NCI-H1436 treated with DMSO at 0.1 percent for 48 hours (cell line): ENCODE measurements around the gene CRTAP.
"Not testable (repeated sequence)": the region's sequence is repeated elsewhere in the genome, so short reads cannot be mapped to it uniquely, and the experiment has no call there.

Experiments used
- DNase-seq: peaks from one replicate; lab custom pipeline; 2025; lab: John Stamatoyannopoulos, UW

The CRTAP gene

DNA sequence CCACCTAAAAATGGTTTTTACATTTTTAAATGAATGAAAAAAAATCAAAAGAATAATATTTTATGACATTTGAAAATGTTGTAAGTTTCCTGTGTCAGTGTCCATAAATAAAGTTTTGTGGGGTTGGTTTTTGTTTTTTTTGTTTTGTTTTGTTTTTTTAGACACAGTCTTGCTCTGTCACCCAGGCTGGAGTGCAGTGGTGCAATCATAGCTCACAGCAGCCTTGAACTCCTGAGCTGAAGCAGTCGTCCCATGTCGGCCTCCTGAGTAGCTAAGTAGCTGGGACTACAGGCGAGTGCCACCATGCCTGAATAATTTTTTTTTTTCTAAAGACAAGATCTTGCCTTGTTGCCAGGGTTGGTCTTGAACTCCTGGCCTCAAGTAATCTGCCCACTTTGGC, 14.1 kb upstream of the CRTAP start:
- DNase-seq: no peak

DNA sequence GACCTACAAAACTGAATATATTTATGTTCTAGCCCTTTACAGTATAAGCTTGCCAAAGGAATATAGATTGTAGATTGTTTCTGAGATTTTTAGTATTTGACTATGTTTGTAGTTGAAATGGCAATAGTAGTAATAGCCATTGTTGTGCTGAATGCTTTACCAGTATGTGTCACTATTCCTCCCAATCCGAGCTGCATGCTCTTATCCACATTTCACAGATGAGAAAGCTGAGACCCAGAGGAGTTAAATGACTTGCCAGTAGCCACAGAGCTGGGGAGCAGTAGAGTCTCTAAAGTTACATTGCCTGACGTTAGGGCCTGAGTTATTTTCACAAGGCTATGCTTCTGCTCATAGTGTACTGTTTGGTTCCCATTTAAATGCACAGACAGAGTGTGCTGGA, 13.6 kb upstream of the CRTAP start:
- no peak for DNase-seq

DNA sequence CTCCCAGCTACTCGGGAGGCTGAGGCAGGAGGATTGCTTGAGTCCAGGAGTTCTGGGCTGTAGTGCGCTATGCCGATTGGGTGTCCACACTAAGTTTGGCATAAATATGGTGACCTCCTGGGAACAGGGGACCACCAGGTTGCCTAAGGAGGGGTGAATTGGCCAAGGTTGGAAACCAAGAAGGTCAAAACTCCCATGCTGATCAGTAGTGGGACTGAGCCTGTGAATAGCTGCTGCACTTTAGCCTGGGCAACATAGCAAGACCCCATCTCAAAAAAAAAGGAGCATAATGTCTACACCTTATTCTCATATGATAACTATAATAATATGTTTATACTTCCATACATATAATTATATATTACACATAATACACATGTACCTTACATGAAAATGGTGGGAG, 10.8 kb upstream of the CRTAP start:
- no peak for DNase-seq

DNA sequence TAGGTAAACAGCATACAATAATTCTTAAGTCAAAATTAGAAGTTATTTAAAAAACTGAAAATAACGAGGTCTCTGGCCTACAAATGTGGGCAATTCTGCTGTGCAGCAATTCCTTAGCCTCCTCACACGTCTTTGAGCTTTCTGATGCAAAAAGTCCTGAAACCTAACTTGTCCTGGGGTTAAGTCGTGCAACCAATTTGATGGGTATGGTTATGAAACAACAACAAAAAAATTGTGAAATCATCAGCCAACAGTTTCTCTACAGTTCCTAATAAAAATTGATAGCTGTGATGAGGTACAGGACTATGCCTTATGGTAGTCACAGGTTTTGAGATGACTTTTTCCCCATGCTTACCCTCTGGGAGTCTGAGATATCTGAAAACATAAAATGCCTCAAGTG, 10.3 kb upstream of the CRTAP start:
- DNase-seq: no peak

DNA sequence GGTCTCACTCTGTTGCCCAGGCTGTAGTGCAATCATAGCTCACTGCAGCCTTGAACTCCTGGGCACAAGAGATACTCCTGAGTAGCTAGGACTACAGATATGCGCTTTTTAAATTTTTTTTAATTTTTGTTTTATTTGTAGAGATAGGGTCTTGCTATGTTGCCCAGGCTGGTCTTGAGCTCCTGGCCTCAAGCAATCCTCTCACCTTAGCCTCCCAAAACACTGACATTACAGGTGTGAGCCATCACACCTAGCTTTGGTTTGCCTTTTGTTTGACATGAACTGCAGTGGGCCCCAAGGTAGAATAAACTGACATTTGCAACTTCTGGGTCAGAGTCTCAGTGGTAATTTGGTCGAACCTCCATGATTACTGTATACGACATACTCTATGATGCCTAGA, 9.0 kb upstream of the CRTAP start:
- no peak for DNase-seq

DNA sequence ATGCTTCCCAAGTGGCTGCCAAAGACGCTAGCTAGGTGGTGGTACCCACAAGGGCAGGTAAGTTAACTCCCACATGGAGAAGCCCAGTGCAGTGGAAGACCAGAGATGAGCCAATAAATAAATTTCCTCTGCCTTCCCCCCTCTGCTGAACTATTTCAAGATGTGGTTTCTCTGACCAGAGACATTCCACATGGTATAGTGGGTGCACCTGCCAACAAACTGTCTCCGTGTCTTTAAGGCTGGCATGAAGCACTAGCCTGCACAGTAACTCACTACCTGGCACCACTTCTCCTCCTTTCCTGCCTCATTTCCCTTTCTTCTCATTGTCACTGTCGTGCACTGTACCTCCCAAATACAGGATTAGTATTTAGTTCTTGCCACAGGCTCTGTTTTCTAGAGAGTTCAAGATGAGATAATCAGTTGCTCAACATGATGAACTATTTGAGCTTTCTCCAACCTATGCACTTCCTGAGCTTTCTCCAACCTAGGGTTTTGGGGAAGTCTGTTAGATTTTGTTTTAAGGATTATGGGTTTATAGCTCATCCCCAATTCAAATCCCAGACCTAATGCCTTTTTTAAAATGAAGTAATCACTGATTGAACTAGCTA, 8.4 kb upstream of the CRTAP start:
- DNase-seq: no peak

DNA sequence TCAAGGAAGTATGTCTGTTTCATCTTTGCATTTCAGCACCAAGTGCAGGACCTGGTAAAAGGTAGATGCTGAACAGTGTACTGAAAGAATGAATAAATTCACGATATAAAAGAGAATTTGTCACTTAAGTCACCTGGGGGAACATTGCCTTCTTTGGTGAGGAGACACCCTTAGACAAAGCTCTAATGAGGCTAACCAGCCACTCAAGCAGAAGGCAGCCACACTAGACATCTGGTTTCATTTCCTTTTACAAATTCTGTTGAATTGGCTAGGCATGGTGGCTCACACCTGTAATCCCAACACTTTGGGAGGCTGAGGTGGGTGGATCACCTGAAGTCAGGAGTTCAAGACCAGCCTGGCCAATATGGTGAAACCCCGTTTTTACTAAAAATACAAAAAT, 7.0 kb upstream of the CRTAP start:
- not testable (repeated sequence) for DNase-seq

DNA sequence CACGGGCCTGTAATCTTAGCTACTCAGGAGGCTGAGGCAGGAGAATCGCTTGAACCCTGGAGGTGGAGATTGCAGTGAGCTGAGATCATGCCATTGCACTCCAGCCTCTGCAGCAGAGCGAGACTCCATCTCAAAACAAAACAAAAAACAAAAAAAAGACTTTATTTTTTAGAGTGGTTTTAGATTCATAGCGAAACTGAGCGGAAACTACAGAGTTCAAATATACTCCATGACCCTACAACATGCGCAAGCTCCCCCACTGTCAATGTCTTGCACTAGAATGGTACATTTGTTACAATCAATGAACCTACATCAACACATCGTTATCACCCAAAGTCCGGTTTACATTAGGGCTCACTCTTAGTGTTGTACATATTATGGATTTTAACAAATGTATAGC, 2.2 kb upstream of the CRTAP start:
- DNase-seq: no peak

DNA sequence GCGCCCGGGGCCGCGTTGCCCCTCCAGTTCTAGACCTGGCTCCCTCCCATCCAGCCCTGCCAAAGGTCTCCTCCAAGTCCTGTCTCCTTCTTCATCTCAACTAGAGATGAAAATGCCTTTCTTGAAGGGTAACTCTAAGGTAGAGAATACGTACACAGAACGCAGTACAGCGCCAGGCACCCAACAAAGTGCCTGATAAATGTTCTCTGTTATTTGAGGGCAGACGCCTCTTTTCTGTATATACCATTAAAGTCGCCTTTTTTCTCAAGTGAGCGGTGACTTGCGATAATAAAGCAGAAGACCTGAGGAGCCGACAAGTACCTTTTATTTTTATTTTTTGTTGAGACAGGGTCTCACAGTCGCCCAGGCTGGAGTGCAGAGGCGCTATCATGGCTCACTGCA, 809 bp downstream of the CRTAP start:
- no peak for DNase-seq

DNA sequence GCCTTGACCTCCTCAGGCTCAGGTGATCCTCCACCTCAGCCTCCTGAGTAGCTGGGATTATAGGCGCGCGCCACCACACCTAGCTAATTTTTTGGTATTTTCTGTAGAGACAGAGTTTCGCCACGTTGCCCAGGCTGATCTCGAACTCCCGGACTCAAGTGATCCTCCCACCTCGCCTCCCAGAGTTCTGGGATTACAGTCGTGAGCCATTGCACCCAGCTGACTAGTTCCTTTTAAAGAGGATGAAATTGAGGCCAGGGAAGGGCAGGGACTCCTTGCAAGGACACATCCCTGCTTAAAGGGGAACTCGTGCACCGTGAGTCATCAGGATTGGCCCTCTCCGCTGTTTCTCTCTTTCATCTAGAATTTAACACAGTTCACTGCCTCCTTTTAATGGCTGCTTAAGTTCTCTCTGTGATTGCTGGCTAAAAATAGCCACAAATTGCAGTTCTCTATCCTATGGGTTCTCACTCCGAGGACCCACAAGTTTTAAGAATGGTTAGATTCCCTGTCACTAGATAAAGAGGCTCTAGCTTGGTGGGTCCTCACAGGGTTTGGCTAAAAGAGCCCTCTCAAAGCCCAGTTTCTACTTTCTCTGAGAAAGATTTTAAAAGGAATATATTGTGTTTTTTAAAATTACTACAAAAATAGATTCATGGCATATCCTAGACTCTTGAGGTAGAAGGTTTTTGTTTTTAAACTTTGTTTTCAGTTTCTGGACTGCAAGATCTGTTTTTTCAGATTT, 1.4 kb downstream of the CRTAP start:
- no peak for DNase-seq

DNA sequence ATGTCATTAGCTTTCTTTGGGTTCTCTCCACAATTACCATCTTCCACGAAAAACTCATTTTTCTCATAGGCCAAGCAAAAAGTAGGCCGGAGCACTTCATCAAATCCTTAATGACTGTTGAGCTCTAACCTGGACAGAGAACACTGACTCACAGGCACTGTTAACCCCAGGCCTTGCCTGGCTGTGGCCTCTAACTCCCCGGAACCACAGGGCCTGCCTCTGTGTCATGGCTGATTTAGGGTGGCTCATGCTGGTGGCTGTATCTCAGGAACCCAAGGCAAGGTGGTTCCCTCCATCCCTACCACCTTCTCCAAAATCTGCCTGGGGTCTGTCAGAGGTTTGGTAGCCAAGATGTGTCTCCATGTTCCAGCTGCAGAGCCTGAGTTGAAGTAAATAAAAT, 3.6 kb downstream of the CRTAP start:
- no peak for DNase-seq

DNA sequence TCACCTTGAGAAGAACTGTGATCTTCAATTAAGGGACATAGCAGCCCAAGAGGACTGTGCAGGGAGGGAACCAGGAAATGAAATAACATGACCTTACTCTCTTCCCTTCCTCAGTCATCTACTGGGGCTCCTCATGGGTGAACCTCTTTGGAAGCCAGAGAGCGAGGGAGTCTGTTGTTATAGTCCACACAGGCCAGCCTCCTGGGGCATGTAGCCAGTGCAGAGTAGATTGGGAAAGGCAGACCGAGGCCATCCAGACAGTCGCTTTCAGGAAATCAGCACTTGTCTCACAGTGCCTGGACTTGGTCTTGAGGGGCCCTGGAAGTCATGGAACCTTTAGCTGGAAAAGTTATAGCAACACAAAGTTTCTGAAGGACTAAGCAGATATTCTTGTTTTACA, 6.1 kb downstream of the CRTAP start:
- DNase-seq: no peak

DNA sequence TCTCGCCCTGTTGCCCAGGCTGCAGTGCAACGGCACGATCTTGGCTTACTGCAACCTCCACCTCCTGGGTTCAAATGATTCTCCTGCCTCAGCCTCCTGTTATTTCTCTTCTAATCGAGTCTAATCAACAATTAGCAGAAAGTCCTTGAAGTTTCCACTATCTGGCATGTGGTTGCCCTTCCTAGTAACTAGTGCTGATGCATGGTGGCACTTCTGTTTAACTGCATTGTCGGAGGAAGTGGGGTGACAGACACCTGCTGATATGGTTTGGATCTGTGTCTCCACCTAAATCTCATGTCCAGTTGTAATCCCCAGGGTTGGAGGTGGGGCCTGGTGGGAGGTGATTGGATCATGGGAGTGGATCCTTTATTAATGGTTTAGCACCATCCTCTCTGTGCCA, 9.2 kb downstream of the CRTAP start:
- DNase-seq: no peak

DNA sequence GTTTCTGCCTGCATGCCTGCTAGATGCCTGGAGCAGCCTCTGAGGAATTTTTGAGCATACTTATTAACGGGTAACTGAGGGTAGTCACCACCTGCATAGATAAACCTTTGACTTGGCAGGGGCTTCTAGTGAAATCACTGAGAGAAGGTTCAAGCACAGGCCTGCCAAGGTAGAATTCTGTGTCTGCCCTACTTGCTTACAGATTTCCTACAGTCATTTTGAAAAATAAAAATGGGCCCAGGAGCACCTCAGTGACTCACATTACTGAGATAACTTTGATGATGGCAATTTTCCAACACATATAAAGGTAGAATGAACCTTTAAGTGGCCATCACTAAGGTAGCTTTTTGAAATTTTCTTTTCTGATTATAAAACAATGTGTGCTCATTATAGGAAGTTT, 10.8 kb downstream of the CRTAP start:
- no peak for DNase-seq

DNA sequence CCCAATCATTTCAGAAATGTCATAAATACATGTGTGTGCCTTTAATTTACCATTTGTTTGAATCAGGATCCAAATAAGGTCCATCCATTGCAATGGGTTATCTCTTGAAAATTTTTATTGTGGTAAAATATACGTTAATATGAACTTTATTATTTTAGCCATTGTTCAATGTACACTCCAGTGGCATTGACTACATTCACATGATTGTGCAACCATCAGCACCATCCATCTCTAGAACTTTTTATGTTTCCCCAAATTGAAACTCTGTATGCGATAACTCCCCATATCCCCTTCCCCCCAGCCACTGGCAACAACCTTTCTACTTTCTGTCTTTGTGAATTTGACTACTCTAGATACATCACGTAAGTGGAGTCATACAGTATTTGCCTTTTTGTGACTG, 12.0 kb downstream of the CRTAP start:
- DNase-seq: no peak

DNA sequence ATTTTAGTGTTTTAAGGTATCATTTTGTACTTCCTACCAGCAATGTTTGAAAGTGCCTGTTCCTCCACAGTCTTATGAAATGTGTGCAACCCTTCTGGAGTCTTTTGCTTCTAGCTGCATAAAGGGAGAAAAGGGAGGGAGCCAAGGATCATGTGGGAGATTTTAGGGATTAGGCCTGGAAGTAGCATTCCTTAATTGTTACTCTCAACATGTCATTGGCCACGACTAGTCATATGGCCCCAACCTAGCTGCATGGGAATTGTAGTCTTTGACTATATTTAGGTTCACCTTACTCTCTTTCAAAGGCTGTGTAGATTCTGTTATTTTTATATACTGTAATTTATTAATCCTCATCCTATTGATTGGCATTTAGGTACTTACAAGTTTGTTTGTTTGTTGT, 14.9 kb downstream of the CRTAP start:
- DNase-seq: no peak

DNA sequence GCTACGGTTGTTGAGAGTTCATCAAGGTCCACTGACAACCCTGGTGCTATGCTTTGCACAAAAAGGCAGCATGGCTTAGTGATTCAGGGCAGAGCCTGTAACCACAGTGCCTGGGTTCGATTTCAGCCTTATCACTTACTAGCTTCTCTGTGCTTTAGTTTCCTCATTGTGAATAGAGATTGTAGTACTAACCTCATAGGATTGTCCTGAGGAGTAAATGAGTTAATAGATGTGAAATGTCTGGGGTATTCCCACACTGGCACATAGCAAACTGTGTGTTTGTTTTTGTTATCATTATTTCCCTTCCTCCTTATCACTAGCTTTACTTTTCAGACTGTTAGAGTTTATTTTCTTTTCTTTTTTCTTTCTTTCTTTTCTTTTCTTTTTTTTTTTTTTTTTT, 16.3 kb downstream of the CRTAP start:
- DNase-seq: no peak

DNA sequence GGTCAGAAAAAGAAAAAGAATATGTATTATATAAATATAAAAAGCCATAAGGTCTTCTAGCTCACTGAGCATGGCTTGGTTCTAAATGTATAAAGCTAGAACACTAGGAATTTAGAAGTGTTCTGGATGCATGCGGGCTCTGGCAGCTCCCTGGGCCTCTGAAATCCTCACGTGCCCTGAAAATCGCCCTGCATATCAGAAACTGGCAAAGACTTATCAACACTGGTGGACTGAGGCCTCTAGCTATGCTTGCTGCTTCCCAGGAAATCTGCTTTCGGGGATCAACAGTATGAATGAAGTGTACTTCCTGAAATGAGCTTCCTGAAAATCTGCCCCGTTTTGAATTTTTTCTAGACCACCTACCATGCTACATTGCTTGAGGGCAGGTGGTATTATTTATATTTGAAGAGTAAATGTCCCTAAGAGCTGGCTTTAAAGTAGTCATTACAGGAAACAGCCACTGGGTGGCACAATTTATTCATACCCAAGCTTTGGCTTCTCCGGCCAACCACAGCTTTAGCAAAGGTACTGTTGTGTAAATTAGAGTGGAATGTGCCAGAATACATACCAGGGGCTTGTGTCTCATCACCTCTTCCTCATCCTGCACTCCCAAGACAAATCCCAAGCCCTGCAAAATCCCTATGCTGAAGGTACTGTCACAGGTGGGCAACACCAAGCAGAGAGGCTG, 17.7 kb downstream of the CRTAP start:
- DNase-seq: no peak

DNA sequence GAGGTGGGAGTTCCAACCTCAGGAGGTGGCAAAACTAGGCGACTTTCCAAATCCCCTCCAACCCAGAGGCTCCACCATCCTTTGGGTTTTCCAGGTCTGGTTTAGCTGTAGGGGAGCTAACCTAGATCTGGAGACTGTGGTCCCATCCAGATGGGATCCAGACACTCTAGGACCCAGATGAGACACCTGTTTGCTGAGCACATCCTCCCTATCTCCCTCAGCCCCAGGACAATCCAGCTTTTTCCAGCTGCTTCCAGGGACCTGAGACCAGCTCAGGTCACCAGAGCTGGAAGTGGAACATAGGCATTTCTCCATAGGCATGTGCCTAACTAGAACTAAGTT, 18.2 kb downstream of the CRTAP start:
- DNase-seq: no peak

DNA sequence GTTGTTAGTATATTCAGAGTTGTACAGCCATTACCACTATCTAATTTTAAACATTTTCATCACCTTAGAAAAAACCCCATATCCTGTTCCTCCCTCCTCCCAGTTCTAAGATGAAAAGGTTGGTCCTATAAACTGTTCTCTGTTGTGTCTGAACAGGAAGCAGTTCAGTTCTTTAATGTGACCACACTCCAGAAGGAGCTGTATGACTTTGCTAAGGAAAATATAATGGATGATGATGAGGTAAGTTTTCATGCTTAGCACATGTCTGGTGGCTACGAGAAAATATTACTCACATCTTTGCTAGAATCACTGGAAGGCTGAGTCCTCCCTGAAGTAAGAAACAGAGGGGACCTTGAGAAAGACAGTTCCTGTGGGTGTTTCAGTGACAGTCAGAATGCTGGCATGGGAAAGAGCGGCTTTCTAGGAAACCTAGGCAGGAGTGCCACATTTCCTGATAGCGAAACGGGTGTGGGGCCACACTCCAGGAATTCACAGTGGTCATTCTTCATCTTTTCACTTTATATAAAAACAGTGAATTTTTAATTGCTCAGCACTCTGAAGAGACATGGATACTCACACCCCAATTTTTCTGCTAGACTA, 20.3 kb downstream of the CRTAP start:
- no peak for DNase-seq

DNA sequence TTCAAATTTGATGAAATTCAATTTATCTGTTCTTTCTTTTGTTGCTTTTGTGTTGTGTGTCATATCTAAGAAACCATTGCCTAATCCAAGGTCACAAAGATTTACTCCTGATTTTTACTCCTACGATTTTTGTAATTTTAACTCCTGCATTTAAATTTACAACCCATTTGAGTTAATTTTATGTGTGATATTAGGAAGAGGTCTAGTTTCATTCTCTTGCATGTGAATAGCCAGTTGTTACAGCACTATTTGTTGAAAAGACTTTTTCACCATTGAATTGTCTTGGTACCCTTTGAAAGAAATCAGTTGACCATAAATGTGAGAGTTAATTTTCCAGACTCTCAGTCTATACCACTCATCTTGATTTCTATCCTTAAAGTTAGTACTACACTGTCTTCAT, 23.9 kb downstream of the CRTAP start:
- DNase-seq: no peak

DNA sequence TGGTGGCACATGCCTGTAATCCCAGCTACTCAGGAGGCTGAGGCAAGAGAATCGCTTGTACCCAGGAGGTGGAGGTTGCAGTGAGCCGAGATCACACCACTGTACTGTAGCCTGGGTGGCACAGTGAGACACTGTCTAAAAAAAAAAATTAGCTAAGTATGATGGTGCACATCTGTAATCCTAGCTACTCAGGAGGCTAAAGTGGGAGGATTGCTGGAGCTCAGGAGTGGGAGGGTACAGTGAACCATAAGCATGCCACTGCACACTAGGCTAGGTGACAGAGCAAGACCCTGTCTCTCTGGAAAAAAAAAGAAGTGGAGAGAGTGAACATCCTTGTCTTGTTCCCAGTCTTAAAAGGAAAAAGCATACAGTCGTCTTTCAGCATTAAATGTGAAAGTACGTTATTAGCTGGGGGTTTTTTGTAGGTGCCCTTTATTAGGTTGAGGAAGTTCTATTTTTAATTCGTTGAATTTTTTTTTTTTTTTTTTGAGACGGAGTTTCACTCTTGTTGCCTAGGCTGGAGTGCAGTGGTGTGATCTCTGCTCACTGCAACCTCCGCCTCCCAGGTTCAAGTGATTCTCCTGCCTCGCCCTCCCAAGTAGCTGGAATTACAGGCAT, 25.3 kb downstream of the CRTAP start:
- not testable (repeated sequence) for DNase-seq

DNA sequence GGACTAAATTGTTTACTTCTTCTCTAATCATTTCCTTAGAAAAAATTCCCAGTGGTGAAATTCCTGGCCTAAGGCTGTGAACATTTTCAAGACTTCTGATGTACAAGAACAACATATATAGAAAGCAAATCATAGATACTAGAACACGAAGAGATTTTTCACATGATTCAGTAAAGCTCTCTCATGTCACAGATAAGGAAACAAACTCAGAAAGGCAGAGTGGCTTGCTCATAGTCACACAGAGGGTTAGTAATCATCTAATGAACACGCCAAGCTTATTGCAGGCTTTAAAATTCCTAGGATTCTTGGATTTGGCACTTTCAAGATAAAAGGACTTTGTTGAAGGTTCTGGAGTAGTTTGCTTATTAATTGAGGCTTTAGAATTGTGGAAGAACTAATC, 26.2 kb downstream of the CRTAP start:
- no peak for DNase-seq
